Body of pancreas (tissue), 4 donors: Measurements from ENCODE around the gene SNX21. TPM values are rescaled to one million over a fixed set of nuclear protein-coding genes. Genes with fewer than 3 reads are reported as not detected.

Experiments
- ATAC-seq: fragments of 150-250 bp; one replicate; pipeline ENCODE4 v1.9.1; 2016
- DNase-seq, 4 donors: peaks; one replicate each; pipeline ENCODE4 v3.0.0-alpha.2; 2019
- H3K27ac ChIP-seq, 4 donors: fragments of 200-600 bp; sonication (generic); 1 replicate in 3 of 4; 2 replicates in 1 of 4; pipeline versions ENCODE4 v1.5.1 to v1.6.1; 2016 to 2019; ENCODE audit warnings: mild to moderate bottlenecking in 1 of 4, mixed read lengths in 1 of 4, moderate library complexity in 1 of 4
- H3K27me3 ChIP-seq, 2 donors: fragments of 200-600 bp; sonication (generic); one replicate each; pipeline ENCODE4 v1.6.0; 2016; ENCODE audit warnings: mild to moderate bottlenecking in 1 of 2
- H3K36me3 ChIP-seq, 2 donors: fragments of 200-600 bp; sonication (generic); replicated peaks in 1 of 2; 2 replicates each; pipeline ENCODE4 v1.5.1; 2016; ENCODE audit warnings: low read depth in 2 of 2; ENCODE audit not compliant: insufficient read depth in 1 of 2
- H3K4me1 ChIP-seq: fragments of 200-600 bp; sonication (generic); one replicate; pipeline ENCODE4 v1.6.0; 2016
- H3K4me3 ChIP-seq, 2 donors: fragments of 200-600 bp; sonication (generic); 1 replicate in 1 of 2; 2 replicates in 1 of 2; pipeline ENCODE4 v1.5.1; 2016 to 2019
- H3K9me3 ChIP-seq, 3 donors: fragments of 200-600 bp; sonication (generic); 1 replicate in 2 of 3; 2 replicates in 1 of 3; pipeline ENCODE4 v1.5.1; 2016
- CTCF ChIP-seq, 7 experiments: fragments of 450-650 bp in 4 of 7; fragments of 200-600 bp in 3 of 7; sonication (generic) in 3 of 7; IDR thresholded peaks; one replicate each; pipeline ENCODE4 v1.5.1; 2016 to 2019; ENCODE audit warnings: antibody characterized with exemption in 7 of 7
- POLR2A ChIP-seq, 3 donors: fragments of 450-650 bp; IDR thresholded peaks; one replicate each; pipeline ENCODE4 v1.6.1; 2016; ENCODE audit warnings: antibody characterized with exemption in 3 of 3, mild to moderate bottlenecking in 2 of 3
- WGBS, 2 donors: methylation state at CpG; one replicate each; pipeline ENCODE4 v1.1.5; 2017; 5-methylcytosine and 5-hydroxymethylcytosine counted together
- intact Hi-C: fragments of 100-400 bp; cut with DNase I; formaldehyde crosslinking; loops from one replicate; pipeline ENCODE4 v1.15.1; 2023
- total RNA-seq, 2 donors: library from RNA; depleted of rRNA; stranded (reverse); fragments of >200 nt; gene quantifications; one replicate each; pipeline ENCODE4 v1.1.0, GENCODE V29; 2016

Gene SNX21
- total RNA-seq, 2 donors from 2014 or later = 42.8 to 46.5 TPM

DNA sequence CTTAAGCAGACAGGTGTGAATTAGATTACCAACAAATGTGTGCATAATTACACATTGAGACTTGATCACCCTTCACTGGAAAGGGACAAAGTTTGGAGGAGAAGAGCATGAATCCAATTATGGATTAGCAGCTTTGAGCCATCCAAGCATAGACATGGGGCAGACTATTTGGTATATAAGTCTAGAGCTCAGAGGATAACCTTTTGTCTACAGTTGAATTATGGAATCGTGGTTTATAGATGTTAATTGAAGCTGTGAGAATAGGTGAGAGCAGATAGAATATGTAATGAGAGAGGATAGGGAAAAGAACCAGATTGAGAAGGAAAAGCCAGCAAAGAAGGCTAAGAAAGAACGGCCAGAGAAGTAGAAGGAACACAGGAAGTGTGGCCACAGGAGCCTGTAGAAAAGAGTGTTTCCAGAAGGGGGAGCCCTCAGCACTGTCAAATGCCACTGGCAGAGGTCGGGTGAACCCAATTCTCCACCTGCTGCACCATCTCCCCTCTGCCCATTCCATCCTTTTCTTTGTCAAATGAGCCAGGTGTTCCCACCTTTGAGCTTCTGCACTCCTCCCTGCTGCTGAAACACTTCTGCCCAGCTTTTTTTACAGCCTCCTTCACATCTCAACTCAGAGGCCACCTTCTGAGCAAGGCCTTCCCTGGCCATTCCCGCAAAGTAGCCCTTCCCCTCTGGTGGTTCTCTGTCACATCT lies 34.5 kb upstream of the SNX21 start:
- TF ChIP-seq POLR2A (IDR thresholded peaks at IDR 0.05) = no peak
- peak in 6 of 7 experiments; percentile 42 to 65 (median 56) for TF ChIP-seq CTCF (IDR thresholded peaks at IDR 0.05)
- no peaks in the 10 kb centered on the region for H3K4me1 ChIP-seq
- no peaks in the 10 kb centered on the region for H3K27me3 ChIP-seq
- no peak overlapping the region for H3K4me3 ChIP-seq
- WGBS, 2 donors = 30 to 37% methylated on average over 4 of the region's 4 CpGs
- H3K27ac ChIP-seq = no peak overlapping the region
- H3K9me3 ChIP-seq = no peaks in the 10 kb centered on the region
- peak; percentile 58 to 74 (median 65) for DNase-seq
- intact Hi-C loops = no loop called here
- peaks cover 6 to 25% of the 10 kb centered on the region in 2 donors for H3K36me3 ChIP-seq
- ATAC-seq = peak; percentile 81

DNA sequence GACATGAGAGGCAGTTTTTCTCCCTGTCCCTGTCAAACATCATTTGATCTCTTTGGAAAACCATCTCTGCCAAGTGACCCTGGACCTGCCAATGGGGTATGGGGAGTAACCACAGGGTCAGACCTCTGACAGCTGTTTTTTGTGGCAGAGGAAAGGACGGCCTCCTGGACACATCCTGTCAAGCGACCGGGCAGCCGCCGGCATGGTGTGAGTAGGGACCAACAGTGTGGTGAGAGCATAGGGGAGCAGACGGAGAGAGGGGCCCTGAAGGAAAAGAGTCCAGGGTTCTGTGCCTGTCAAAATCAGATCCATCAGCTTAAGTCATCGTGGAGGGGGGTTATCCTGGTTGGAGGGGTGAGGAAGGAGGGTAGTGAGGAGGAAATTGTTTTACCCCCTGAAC lies 31.7 kb upstream of the SNX21 start:
- no peaks in the 10 kb centered on the region for H3K4me1 ChIP-seq
- 95 to 98% methylated on average over 7 of the region's 7 CpGs for WGBS, 2 donors
- H3K27me3 ChIP-seq = no peaks in the 10 kb centered on the region
- no peak overlapping the region for H3K27ac ChIP-seq
- no peak for TF ChIP-seq CTCF (IDR thresholded peaks at IDR 0.05)
- no peak for TF ChIP-seq POLR2A (IDR thresholded peaks at IDR 0.05)
- DNase-seq (no peak), ATAC-seq (no peak)
- H3K9me3 ChIP-seq = no peaks in the 10 kb centered on the region
- intact Hi-C loops = no loop called here
- H3K36me3 ChIP-seq = peaks cover 17 to 39% of the 10 kb centered on the region in 2 donors
- H3K4me3 ChIP-seq = no peak overlapping the region

DNA sequence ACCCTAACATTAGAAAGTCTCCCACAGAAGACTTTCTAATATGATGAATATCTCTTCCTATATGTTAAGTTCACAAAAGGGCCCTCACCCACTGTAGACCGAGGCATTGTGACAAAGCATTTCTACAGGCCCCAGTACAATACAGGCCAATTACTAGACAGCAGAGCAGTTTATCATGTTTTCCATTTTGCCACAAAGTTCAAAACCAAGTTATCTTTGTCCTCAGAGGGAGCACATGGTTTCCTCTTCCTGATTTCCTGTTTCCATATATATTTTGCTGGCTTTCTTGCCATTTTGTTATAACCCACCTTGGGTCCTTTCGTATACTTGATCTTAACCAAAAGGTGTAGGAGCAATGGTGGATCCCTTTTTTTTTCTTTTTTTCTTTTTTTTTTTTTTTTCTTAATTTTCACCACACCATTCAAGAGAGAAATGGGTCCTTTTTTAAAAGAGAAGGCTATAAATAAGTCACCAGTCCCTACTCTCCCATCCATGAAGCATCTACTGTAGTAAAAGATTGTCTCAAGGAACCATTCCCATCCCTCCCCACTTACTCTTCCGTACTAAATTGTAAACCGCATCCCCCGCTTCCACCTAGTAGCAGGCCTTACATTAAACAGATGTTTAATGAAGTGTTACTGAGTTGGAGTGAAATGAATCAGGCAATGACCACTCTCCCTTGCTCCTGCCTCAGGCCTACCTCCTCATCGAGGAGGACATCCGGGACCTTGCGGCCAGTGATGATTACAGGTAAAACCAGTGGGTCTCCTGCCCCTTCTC lies 23.2 kb upstream of the SNX21 start:
- 90 to 94% methylated on average over 8 of the region's 8 CpGs for WGBS, 2 donors
- H3K36me3 ChIP-seq = peaks cover 3 to 26% of the 10 kb centered on the region in 2 donors
- no peak for ATAC-seq
- H3K4me3 ChIP-seq = no peak overlapping the region
- intact Hi-C loops = no loop called here
- H3K9me3 ChIP-seq = no peaks in the 10 kb centered on the region
- no peak overlapping the region for H3K27ac ChIP-seq
- H3K4me1 ChIP-seq = peaks cover 6% of the 10 kb centered on the region
- TF ChIP-seq CTCF (IDR thresholded peaks at IDR 0.05) = no peak
- TF ChIP-seq POLR2A (IDR thresholded peaks at IDR 0.05) = no peak
- no peaks in the 10 kb centered on the region for H3K27me3 ChIP-seq
- DNase-seq = no peak

DNA sequence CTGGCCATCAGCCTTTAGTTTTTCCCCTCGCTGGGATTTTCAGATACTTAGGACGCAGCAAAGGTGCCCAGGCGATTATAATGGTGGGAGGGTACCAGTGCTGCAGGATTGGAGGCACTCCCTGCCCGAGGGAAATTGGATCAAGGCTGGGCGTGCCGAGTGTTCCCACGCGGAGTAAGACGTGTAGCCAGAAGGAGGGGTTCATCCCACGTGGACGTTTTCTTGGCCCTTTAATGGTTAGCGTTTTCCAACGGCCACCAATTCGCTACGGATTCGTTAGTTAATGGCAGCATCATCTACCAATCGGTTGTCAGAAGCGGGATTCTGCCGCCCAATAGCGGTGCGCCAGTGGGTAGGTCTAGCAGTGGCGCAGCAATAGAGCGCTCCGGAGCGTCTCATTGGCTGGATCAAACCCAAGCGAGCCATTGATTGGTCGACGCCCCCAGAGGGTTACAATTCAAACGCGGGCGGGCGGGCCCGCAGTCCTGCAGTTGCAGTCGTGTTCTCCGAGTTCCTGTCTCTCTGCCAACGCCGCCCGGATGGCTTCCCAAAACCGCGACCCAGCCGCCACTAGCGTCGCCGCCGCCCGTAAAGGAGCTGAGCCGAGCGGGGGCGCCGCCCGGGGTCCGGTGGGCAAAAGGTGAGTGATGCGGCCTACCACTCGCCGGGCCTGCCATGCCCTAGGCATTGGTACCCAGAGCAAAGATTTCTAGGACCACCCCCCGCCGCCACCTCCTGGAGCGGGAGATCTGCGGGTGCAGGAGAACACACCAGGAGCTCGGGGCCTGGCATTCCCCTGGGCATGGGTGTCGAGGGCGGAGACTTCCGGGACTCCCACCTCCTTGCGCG lies 21.2 kb upstream of the SNX21 start, which contains the start of gene UBE2C:
Gene UBE2C, plus strand, starts transcription at position 488 of the 849 bp plus-strand sequence. Its CDS starts 52 bp downstream, at position 540.
- H3K27me3 ChIP-seq = no peaks in the 10 kb centered on the region
- no peaks in the 10 kb centered on the region for H3K9me3 ChIP-seq
- TF ChIP-seq CTCF (IDR thresholded peaks at IDR 0.05) (peak in 1 of 7 experiments; percentile 15), POLR2A (IDR thresholded peaks at IDR 0.05) (peak in 2 of 3 donors; percentile 8 to 19)
- H3K4me3 ChIP-seq = peak within 1 kb of the TSS; percentile 35 to 41
- peaks cover 0 to 19% of the 10 kb centered on the region in 2 donors for H3K36me3 ChIP-seq
- 0% methylated on average over 20 to 63 of the region's 65 CpGs for WGBS, 2 donors
- DNase-seq (peak; percentile 98 to 99 (median 98)), ATAC-seq (peak; percentile 100)
- peak within 1 kb of the TSS in 2 of 4 donors; percentile 36 to 62 for H3K27ac ChIP-seq
- intact Hi-C loops = no loop called here
- peaks cover 6% of the 10 kb centered on the region for H3K4me1 ChIP-seq
